CD4-positive, alpha-beta T cell treated with Interleukin-15 for 4 hours (primary cell): ENCODE measurements around the gene CPLANE2.
A peak's percentile ranks its signal among the peaks of the same experiment; 100 is the strongest.
"Not testable (repeated sequence)": the region's sequence is repeated elsewhere in the genome, so short reads cannot be mapped to it uniquely, and the experiment has no call there.

Source experiments
- DNase-seq: peaks from one replicate; pipeline ENCODE4 v3.0.0-alpha.2; 2020; ENCODE audit warnings: low spot score

CPLANE2 gene

GRCh38 chr1:16248603-16249516, 11.9 kb upstream of the CPLANE2 start:
- no peak for DNase-seq

- no peak for DNase-seq
These were observed 11.0 kb upstream of the CPLANE2 start for GRCh38 chr1:16248007-16248436.

GRCh38 chr1:16247441-16247840, 10.5 kb upstream of the CPLANE2 start:
- no peak for DNase-seq

GRCh38 chr1:16246961-16247360, 10.0 kb upstream of the CPLANE2 start:
- DNase-seq, result no peak

DNA sequence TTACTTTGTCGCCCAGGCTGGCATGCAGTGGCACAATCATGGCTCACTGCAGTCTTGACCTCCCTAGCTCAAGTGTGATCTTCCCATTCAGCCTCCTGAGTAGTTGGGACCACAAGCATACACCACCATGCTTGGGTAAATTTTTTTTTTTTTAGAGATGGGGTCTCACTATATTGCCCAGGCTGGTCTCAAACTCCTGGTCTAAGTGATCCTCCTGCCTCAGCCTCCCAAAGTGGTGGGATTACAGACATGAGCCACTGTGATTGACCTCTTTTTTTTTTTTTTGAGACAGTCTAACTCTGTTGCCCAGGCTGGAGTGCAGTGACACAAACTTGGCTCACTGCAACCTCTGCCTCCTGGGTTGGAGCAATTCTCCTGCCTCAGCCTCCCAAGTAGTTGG, 9.3 kb upstream of the CPLANE2 start:
- DNase-seq, result not testable (repeated sequence)

DNA sequence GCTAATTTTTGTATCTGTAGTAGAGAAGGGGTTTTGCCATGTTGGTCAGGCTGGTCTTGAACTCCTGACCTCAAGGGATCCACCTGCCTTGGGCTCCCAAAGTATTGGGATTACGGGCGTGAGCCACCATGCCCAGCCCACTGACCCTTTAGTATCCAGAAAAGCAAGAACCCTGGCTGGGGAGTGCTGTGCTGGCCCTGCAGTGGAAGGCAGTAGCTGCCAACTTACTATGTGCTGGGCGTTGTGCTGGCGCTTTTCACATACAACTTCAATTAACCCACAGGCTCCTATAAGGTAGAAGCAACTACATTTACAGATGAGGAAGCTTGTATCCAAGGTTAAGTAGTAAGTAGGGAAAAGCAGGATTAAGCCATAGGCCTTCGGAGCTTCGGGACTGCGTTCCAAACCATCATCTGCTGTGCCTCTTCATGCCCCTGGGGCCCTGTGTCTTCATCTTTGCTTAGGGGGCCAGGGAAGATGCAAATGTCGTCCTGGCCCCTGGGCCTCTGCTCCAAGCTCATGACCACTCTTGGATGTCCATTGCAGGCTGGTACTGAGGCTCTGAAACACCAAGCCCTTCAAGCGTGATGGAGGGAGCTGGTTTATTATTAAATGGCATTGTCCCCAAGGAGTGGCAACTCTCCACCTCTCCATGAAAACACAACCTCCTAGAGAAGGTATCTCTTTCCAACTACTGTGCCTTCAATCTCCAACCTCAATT, 8.7 kb upstream of the CPLANE2 start:
- DNase-seq, result no peak

- no peak for DNase-seq
These were observed 7.8 kb upstream of the CPLANE2 start for GRCh38 chr1:16244650-16245285.

DNA sequence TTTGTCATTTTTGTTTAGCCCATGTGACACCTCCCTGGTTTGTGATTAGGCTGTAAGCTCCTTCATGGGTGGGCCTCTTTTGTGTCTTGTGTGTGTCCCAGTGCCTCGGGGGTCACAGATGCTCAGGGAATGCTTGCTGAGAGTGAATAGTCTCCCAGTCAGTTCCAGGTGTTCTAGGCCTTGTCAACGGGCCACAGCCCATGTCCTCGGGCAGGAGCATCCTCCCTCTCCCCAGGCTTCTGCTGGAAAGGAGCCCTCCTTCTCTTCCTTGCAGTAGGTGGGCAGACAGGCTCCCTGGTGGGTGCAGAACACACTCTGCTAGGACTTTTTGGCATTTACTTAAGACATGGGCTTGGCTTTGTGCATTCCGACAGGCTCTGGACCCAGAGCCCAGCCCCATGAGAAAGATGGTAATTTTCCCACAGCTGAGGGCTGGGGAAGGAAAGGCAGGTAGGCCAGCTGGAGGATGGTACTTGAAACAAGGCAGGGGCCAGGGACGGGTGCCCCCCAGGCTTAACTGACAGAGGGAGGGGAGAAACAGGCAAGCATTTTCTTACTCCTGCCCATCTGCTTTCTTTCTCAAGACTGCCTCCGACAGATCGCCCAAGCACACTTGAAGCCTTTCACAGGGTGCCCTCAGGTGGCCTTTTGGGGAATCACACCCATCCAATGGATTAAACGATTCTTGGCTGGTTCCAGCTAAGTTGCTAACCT, 7.1 kb upstream of the CPLANE2 start:
- peak; percentile 78 for DNase-seq

- no peak for DNase-seq
These were observed 6.2 kb upstream of the CPLANE2 start for GRCh38 chr1:16243215-16243610.

GRCh38 chr1:16242556-16243214, 5.7 kb upstream of the CPLANE2 start:
- DNase-seq, result no peak

DNA sequence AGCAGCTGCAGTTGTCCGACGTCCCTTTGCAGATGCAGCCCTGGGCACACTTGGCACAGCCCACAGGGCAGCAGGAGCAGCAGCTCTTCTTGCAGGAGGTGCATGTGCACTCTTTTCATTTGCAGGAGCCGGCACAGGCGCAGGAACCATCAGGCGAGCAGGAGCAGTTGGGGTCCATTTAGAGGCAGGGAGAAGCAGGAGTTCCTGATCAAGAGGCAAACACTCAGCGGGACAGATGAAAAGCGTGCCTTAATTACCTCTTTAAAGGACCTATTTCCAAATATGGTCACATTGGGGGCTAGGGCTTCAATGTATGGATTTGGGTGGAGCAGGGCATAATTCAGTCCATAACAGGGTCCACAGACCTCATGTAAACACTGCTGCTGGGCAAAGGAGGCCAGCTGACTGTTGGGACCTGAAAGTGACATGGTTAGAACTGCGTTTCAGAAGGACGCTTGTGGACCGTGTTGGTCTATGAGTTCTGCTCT, 4.3 kb upstream of the CPLANE2 start:
- no peak for DNase-seq

GRCh38 chr1:16239972-16240491, 3.0 kb upstream of the CPLANE2 start:
- no peak for DNase-seq

DNA sequence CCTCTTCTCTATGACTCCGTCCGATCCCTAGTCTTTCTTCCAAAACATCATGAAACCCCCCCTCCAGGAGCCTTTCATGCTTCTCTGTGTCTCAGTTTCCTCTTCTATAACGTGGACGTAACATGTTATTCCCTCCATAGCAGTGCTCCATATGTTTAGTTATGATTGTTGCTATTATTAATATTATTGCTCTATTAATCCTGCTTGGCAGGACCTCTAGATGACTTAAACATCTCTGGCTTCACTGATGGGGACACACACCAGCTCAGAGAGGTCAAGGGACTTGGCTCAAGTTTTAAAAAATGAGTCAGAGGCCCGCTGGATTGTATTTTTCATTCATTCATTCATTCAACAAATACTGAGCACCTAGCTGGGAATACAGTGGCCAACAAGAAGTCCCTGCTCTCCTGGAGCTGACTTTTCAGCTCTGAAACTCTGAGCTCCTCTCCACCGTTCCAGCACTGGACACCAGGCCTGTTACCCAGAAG, 404 bp upstream of the CPLANE2 start:
- DNase-seq, result no peak

- peak; percentile 55 for DNase-seq
These were observed 956 bp downstream of the CPLANE2 start for GRCh38 chr1:16235944-16236510.

DNA sequence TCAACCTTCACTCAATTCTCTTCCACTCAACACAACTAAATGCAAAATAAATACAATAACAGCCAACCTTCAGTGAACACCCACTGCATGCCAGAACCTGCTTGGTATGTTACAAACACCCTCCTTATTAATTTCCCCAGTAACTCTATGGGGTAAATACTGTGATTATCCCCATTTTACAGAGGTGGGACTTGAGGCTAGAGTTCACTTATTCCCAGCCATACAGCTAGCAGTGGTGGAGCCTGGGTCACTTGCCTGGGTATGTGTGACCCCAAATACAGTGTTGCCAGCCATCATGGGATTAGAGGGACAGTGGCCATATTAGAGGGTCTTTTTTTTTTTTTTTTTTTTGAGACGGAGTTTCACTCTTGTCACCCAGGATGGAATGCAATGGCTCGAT, 1.6 kb downstream of the CPLANE2 start:
- no peak for DNase-seq

- no peak for DNase-seq
These were observed 3.6 kb downstream of the CPLANE2 start for GRCh38 chr1:16233431-16233830.

DNA sequence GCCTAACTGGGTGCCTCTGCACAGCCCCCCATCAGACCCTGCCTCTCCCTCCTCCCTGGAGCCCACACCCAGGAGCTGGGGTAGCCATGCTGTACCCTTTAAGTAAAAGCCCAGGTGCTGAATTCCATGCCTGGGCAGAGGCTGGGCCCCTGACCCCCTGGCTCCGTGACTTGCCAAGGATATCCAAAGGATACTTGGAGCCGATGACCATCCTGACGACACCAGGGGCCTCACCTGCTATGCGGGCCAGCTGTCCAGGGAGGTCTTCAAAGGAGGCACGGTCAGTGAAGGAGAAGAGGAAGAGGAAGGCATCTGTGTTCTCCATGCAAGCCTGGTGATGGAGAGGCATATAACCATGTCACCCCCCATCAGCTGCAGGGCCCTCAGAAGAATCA, 4.7 kb downstream of the CPLANE2 start:
- no peak for DNase-seq

GRCh38 chr1:16231331-16232315, 5.4 kb downstream of the CPLANE2 start:
- DNase-seq, result no peak

DNA sequence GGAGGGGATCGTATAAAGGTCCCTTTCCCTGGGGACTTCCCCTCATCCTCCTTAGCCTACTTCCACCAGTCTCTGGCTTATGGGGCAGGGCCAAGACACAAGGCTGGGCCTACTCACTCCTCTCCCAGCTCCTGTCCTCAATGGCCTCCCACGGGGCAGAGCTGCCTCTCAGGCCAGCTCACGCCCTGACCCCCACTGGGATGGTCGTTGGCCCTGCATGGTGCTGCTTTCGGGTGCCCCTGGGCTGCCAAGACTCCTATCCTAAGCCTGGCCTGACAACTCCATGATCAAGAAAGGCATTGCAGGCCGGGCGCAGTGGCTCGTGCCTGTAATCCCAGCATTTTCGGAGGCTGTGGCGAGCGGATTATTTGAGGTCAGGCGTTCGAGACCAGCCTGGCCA, 6.2 kb downstream of the CPLANE2 start:
- no peak for DNase-seq
